H1 (cell line): Measurements from ENCODE around the gene RWDD1. TPM values are rescaled to one million over a fixed set of nuclear protein-coding genes. Genes with fewer than 3 reads are reported as not detected.
A peak's percentile ranks its signal among the peaks of the same experiment; 100 is the strongest.

ENCODE experiments used
- CTCF ChIA-PET: fragments of 300-600 bp; sonication (Branson Sonifier 250); formaldehyde crosslinking; loops from one replicate; lab custom pipeline; 2021; ENCODE audit not compliant: partially characterized antibody; lab: Charles Lee
- POLR2A ChIA-PET: fragments of 300-600 bp; sonication (Branson Sonifier 250); formaldehyde crosslinking; loops from one replicate; lab custom pipeline; 2021; ENCODE audit warnings: inconsistent platforms; ENCODE audit not compliant: partially characterized antibody; lab: Charles Lee
- DNase-seq, 2 experiments: peaks; one replicate each; pipeline versions ENCODE4 v3.0.0 to v3.0.0-alpha.2; 2010 to 2022; ENCODE audit warnings: low spot score in 2 of 2, low read depth in 1 of 2, mixed read lengths in 1 of 2
- FAIRE-seq: peaks from 2 replicates; lab custom pipeline; 2011; peaks lifted over from hg19 to GRCh38; lab: Jason Lieb, UNC
- H2AFZ ChIP-seq: 2 replicates; pipeline ENCODE4 v1.8.1; 2012; ENCODE audit warnings: low read length, inconsistent platforms
- H2AK5ac ChIP-seq: 2 replicates; pipeline ENCODE4 v1.6.1; 2013; ENCODE audit warnings: low read depth, low read length
- H2BK120ac ChIP-seq: replicated peaks from 2 replicates; pipeline ENCODE3; 2013; ENCODE audit warnings: low read depth, low read length, inconsistent platforms
- H2BK12ac ChIP-seq: 2 replicates; pipeline ENCODE4 v1.6.1; 2013; ENCODE audit warnings: low read depth, low read length
- H2BK15ac ChIP-seq: 2 replicates; pipeline ENCODE4 v1.6.1; 2013; ENCODE audit warnings: low read length
- H2BK20ac ChIP-seq: 2 replicates; pipeline ENCODE4 v1.6.1; 2013; ENCODE audit warnings: low read length
- H2BK5ac ChIP-seq: 2 replicates; pipeline ENCODE4 v1.6.1; 2013; ENCODE audit warnings: low read depth, low read length
- H3K14ac ChIP-seq: 2 replicates; pipeline ENCODE4 v1.6.1; 2013; ENCODE audit warnings: inconsistent platforms; ENCODE audit not compliant: insufficient read length
- H3K18ac ChIP-seq: 2 replicates; pipeline ENCODE4 v1.6.1; 2013; ENCODE audit warnings: low read length; ENCODE audit errors: extremely low read depth
- H3K23ac ChIP-seq: 2 replicates; pipeline ENCODE4 v1.6.1; 2013; ENCODE audit warnings: inconsistent platforms; ENCODE audit not compliant: insufficient read length
- H3K23me2 ChIP-seq: 2 replicates; pipeline ENCODE4 v1.6.1; 2013; ENCODE audit warnings: low read depth, low read length
- H3K27ac ChIP-seq: 2 replicates; pipeline ENCODE4 v1.6.1; 2011; ENCODE audit warnings: low read depth, low read length, inconsistent platforms
- H3K27me3 ChIP-seq, 4 experiments: replicated peaks in 1 of 4; 1 replicate in 1 of 4; 2 replicates in 3 of 4; pipeline versions ENCODE4 v1.6.1 to v1.8.1; 2011 to 2013; ENCODE audit warnings: low read length in 3 of 4, mild to moderate bottlenecking in 3 of 4, inconsistent platforms in 2 of 4, mixed read lengths in 2 of 4, moderate library complexity in 1 of 4; ENCODE audit not compliant: control insufficient read depth in 3 of 4, insufficient read depth in 3 of 4; ENCODE audit errors: extremely low read depth in 1 of 4
- H3K36me3 ChIP-seq, 4 experiments: 2 replicates each; pipeline versions ENCODE4 v1.6.1 to v1.8.1; 2011 to 2013; ENCODE audit warnings: mild to moderate bottlenecking in 4 of 4, low read length in 3 of 4, moderate library complexity in 2 of 4, control low read depth in 1 of 4, inconsistent platforms in 1 of 4; ENCODE audit not compliant: insufficient read depth in 4 of 4, control insufficient read depth in 2 of 4
- H3K4ac ChIP-seq: replicated peaks from 2 replicates; pipeline ENCODE3; 2013; ENCODE audit warnings: low read length, low read depth, mixed read lengths, inconsistent platforms; ENCODE audit not compliant: insufficient read length
- H3K4me1 ChIP-seq, 4 experiments: replicated peaks in 1 of 4; 1 replicate in 1 of 4; 2 replicates in 3 of 4; pipeline versions ENCODE4 v1.6.1 to v1.8.1; 2011 to 2013; ENCODE audit warnings: low read length in 3 of 4, inconsistent platforms in 2 of 4, mixed read lengths in 1 of 4; ENCODE audit not compliant: insufficient read depth in 4 of 4, control insufficient read depth in 3 of 4
- H3K4me2 ChIP-seq, 2 experiments: 2 replicates each; pipeline versions ENCODE4 v1.6.1 to v1.8.1; 2011 to 2013; ENCODE audit warnings: low read depth in 2 of 2, low read length in 2 of 2, control low read depth in 1 of 2, inconsistent platforms in 1 of 2, mild to moderate bottlenecking in 1 of 2; ENCODE audit not compliant: insufficient read depth in 1 of 2
- H3K4me3 ChIP-seq, 4 experiments: fragments of 200-600, 300-600 bp in 1 of 4; sonication (generic), shearing (Covaris generic), sonication (Bioruptor Twin) in 1 of 4; 2 replicates each; pipeline versions ENCODE4 v1.5.1 to v1.8.1; 2011 to 2016; ENCODE audit warnings: low read length in 4 of 4, low read depth in 3 of 4, control low read depth in 2 of 4, inconsistent platforms in 2 of 4, mild to moderate bottlenecking in 2 of 4, mixed read lengths in 1 of 4, moderate library complexity in 1 of 4; ENCODE audit not compliant: insufficient read depth in 2 of 4; ENCODE audit errors: extremely low read depth in 1 of 4
- H3K56ac ChIP-seq: replicated peaks from 2 replicates; pipeline ENCODE3; 2013; ENCODE audit warnings: low read depth, mild to moderate bottlenecking, mixed read lengths, low read length, inconsistent platforms; ENCODE audit not compliant: insufficient read length
- H3K79me1 ChIP-seq: 2 replicates; pipeline ENCODE4 v1.6.1; 2013; ENCODE audit warnings: low read depth, low read length, control low read depth
- H3K79me2 ChIP-seq, 2 experiments: 2 replicates each; pipeline versions ENCODE4 v1.6.1 to v1.8.1; 2012 to 2013; ENCODE audit warnings: low read length in 2 of 2, mild to moderate bottlenecking in 2 of 2, inconsistent platforms in 1 of 2; ENCODE audit not compliant: insufficient read depth in 2 of 2, control insufficient read depth in 1 of 2
- H3K9ac ChIP-seq, 4 experiments: replicated peaks in 1 of 4; 1 replicate in 1 of 4; 2 replicates in 3 of 4; pipeline versions ENCODE4 v1.6.1 to v1.8.1; 2011 to 2013; ENCODE audit warnings: low read depth in 3 of 4, low read length in 3 of 4, control low read depth in 2 of 4, mild to moderate bottlenecking in 2 of 4, moderate library complexity in 2 of 4, inconsistent platforms in 1 of 4; ENCODE audit errors: extremely low read depth in 1 of 4
- H3K9me3 ChIP-seq, 2 experiments: 2 replicates each; pipeline versions ENCODE4 v1.6.1 to v1.8.1; 2012 to 2013; ENCODE audit warnings: mild to moderate bottlenecking in 2 of 2, moderate library complexity in 2 of 2, control low read depth in 1 of 2, inconsistent platforms in 1 of 2, low read depth in 1 of 2, low read length in 1 of 2, mixed read lengths in 1 of 2; ENCODE audit not compliant: insufficient read depth in 2 of 2
- H4K20me1 ChIP-seq, 2 experiments: replicated peaks in 1 of 2; 2 replicates each; pipeline versions ENCODE3 to v1.8.1; 2011 to 2013; ENCODE audit warnings: inconsistent platforms in 2 of 2, low read length in 2 of 2, mild to moderate bottlenecking in 1 of 2; ENCODE audit not compliant: insufficient read depth in 2 of 2, control insufficient read depth in 1 of 2
- H4K5ac ChIP-seq: 2 replicates; pipeline ENCODE4 v1.6.1; 2013; ENCODE audit warnings: low read length, low read depth, mixed read lengths, inconsistent platforms; ENCODE audit not compliant: insufficient read length
- H4K8ac ChIP-seq: 2 replicates; pipeline ENCODE4 v1.8.0; 2013; ENCODE audit warnings: mild to moderate bottlenecking, moderate library complexity, low read length, inconsistent platforms; ENCODE audit not compliant: insufficient read depth; ENCODE audit errors: extremely low read depth
- H4K91ac ChIP-seq: replicated peaks from 2 replicates; pipeline ENCODE3; 2013; ENCODE audit warnings: low read length, mixed read lengths, inconsistent platforms; ENCODE audit not compliant: insufficient read length
- EGR1 ChIP-seq: IDR thresholded peaks from 2 replicates; pipeline ENCODE4 v1.6.1; 2011; ENCODE audit warnings: low read depth, low read length, borderline replicate concordance
- EP300 ChIP-seq, 2 experiments: IDR thresholded peaks; 1 replicate in 1 of 2; 2 replicates in 1 of 2; pipeline ENCODE4 v1.6.1; 2011 to 2012; ENCODE audit warnings: low read depth in 2 of 2, low read length in 2 of 2, mild to moderate bottlenecking in 2 of 2, borderline replicate concordance in 1 of 2, inconsistent platforms in 1 of 2, moderate library complexity in 1 of 2
- NRF1 ChIP-seq: IDR thresholded peaks from 2 replicates; pipeline ENCODE4 v1.6.1; 2011; ENCODE audit warnings: mild to moderate bottlenecking, low read depth, low read length, improper control_type of control experiment
- RAD21 ChIP-seq, 2 experiments: IDR thresholded peaks in 1 of 2; conservative IDR thresholded peaks in 1 of 2; 2 replicates each; pipeline ENCODE4 v1.6.1; 2011; ENCODE audit warnings: low read depth in 2 of 2, low read length in 2 of 2, improper control_type of control experiment in 1 of 2, inconsistent platforms in 1 of 2, mild to moderate bottlenecking in 1 of 2, moderate library complexity in 1 of 2
- RBBP5 ChIP-seq: IDR thresholded peaks from 2 replicates; pipeline ENCODE4 v1.7.1; 2012; ENCODE audit warnings: low read depth, mild to moderate bottlenecking, inconsistent platforms, low read length, moderate library complexity, borderline replicate concordance
- TAF1 ChIP-seq: IDR thresholded peaks from 2 replicates; pipeline ENCODE4 v1.6.1; 2011; ENCODE audit warnings: mild to moderate bottlenecking, low read depth, low read length
- WGBS, 2 experiments: shearing (Covaris generic) in 1 of 2; methylation state at CpG; one replicate each; pipeline versions ENCODE4 v1.1.6 to v1.1.7; 2013 to 2015; ENCODE audit warnings: low lambda C conversion rate in 2 of 2, mixed read lengths in 2 of 2, inconsistent platforms in 1 of 2, low coverage in 1 of 2, missing lambda C conversion rate in 1 of 2; ENCODE audit not compliant: insufficient replicate concordance in 2 of 2, insufficient coverage in 1 of 2, insufficient read length in 1 of 2; ENCODE audit errors: extremely low coverage in 1 of 2, missing lambda C conversion rate in 1 of 2; 5-methylcytosine and 5-hydroxymethylcytosine counted together
- polyA plus RNA-seq, 7 experiments: library from polyadenylated mRNA; depleted of rRNA in 3 of 7; stranded (reverse) in 5 of 7; unstranded in 2 of 7; fragments of >200 nt in 5 of 7; fragments of 200-250 nt in 2 of 7; gene quantifications; 1 replicate in 5 of 7; 2 replicates in 1 of 7; 4 replicates in 1 of 7; pipeline versions ENCODE4 v1.2.1 to v1.2.3, GENCODE V29; 2011 to 2013; ENCODE audit warnings: missing spikeins in 2 of 7, mixed read lengths in 2 of 7
- total RNA-seq: library from RNA; stranded (reverse); fragmentation: NEBNext Ultra II Directional; extraction: Animal tissue kit (Norgen Biotek cat#: 25700); gene quantifications from 2 replicates; pipeline ENCODE4 v1.2.1, GENCODE V29; 2021

Gene RWDD1
- total and polyA plus RNA-seq, 2 of the 8 experiments (the other 6 are each of a cell fraction or from before 2014, with no cell fraction given), result 19.5 to 35.2 TPM

DNA sequence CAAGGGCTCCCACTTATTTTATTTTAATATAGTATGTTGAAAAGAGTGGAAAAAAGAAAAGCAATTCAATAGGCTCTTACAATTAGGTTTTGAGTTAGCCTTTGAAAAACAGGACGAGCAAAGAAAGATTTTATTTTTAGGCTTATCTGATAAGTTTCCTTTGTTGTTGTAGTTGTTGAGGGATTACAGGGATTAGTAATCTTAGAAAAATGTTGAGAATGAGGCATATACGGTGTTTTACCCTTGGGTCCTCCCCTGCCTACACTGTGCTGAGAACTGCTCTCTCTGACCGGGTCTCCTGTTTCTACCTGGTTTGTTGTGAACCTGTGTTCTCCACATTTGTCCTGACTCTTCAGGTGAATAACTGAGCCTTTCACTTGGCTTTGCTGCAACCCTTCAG lies 42.5 kb upstream of the RWDD1 start:
- no peak overlapping the region for H3K56ac ChIP-seq
- no peaks in the 10 kb centered on the region for H3K79me1 ChIP-seq
- H3K4ac ChIP-seq, result no peak overlapping the region
- no peak overlapping the region for H2BK120ac ChIP-seq
- no peaks in the 10 kb centered on the region for H3K23me2 ChIP-seq
- no peak overlapping the region for H2BK5ac ChIP-seq
- H4K20me1 ChIP-seq, result no peaks in the 10 kb centered on the region
- H2BK12ac ChIP-seq, result no peak overlapping the region; the same call in 1 of the 2 replicates
- 0 out of 2 replicates have a peak overlapping the region, but pooled peaks have one; percentile 7 for H3K18ac ChIP-seq
- ChIA-PET CTCF (interaction anchor here (0.9 to 2.2 kb wide), 4 partner anchors 13 to 257 kb away, joined by 3 to 11 read pairs (median 4); no protein-coding TSS in a partner anchor), POLR2A (interaction anchor here (1.4 kb wide), 1 partner anchor 257 kb away, joined by 3 read pairs; no protein-coding TSS in a partner anchor)
- H2AFZ ChIP-seq, result no peak overlapping the region
- no peak overlapping the region for H4K8ac ChIP-seq
- 70% methylated on average over 3 of the region's 3 CpGs; no CpG with 5 or more reads in 1 of the 2 experiments for WGBS, 2 experiments
- H3K4me2 ChIP-seq, result no peak overlapping the region
- TF ChIP-seq RAD21 (IDR thresholded peaks at IDR 0.05 in 1 of 2, conservative IDR thresholded peaks at IDR 0.05 in 1 of 2; ENCODE audit: low read depth in 2 of 2, low read length in 2 of 2), result no peak
- no peak for TF ChIP-seq NRF1
- TF ChIP-seq TAF1, result no peak
- TF ChIP-seq EP300 (IDR thresholded peaks at IDR 0.05; ENCODE audit: borderline replicate concordance in 1 of 2, low read depth in 2 of 2, low read length in 2 of 2), result no peak
- no peak for TF ChIP-seq EGR1
- TF ChIP-seq RBBP5, result no peak
- no peak overlapping the region for H4K5ac ChIP-seq
- H3K4me1 ChIP-seq, result peaks cover 0 to 12% (median 10%) of the 10 kb centered on the region in 4 experiments; a peak in 5 of 7 replicates
- H3K14ac ChIP-seq, result no peak overlapping the region
- no peak overlapping the region for H3K27ac ChIP-seq
- no peak overlapping the region for H3K23ac ChIP-seq
- no peak overlapping the region for H4K91ac ChIP-seq
- H2BK20ac ChIP-seq, result 0 out of 2 replicates have a peak overlapping the region, but pooled peaks have one; percentile 16
- no peaks in the 10 kb centered on the region for H3K36me3 ChIP-seq
- H3K9me3 ChIP-seq, result no peaks in the 10 kb centered on the region
- H3K4me3 ChIP-seq, result no peak overlapping the region
- no peaks in the 10 kb centered on the region for H3K27me3 ChIP-seq
- no peak for DNase-seq
- no peak overlapping the region for H2BK15ac ChIP-seq
- no peak overlapping the region for H3K9ac ChIP-seq
- H2AK5ac ChIP-seq, result no peak overlapping the region
- H3K79me2 ChIP-seq, result no peaks in the 10 kb centered on the region
- FAIRE-seq, result no peak
